ENCODE results near the gene TNFAIP8. TPM values are rescaled to one million over a fixed set of nuclear protein-coding genes. Genes with fewer than 3 reads are reported as not detected.

TNFAIP8 gene
- total RNA-seq, 3 donors from 2014 or later (not counting 1 experiment from before 2014, with no cell fraction given), result 47.6 to 87.5 (median 76.3) TPM

GRCh38 chr5:119353213-119353612 is 2.6 kb upstream of the TNFAIP8 start:
- Mint-ChIP-seq H3K27ac (peak overlapping the region; percentile 25 to 89), H3K4me1 (peaks cover 81 to 83% of the 10 kb centered on the region in 2 donors), H3K9me3 (no peaks in the 10 kb centered on the region), H3K36me3 (no peaks in the 10 kb centered on the region), H3K27me3 (ENCODE audit: low read depth in 2 of 2) (no peaks in the 10 kb centered on the region), H3K4me3 (no peak overlapping the region)
- no peak for ATAC-seq
- H3K36me3 ChIP-seq (ENCODE audit: control insufficient read depth, insufficient read depth, low read length), result no peaks in the 10 kb centered on the region
- no peaks in the 10 kb centered on the region for H3K9me3 ChIP-seq (ENCODE audit: control insufficient read depth, insufficient read depth, low read length)
- WGBS (ENCODE audit: insufficient coverage), result 73% methylated on average over 2 of the region's 2 CpGs
- H3K4me1 ChIP-seq (ENCODE audit: control insufficient read depth, insufficient read depth, low read length), result peaks cover 28% of the 10 kb centered on the region
- H3K27me3 ChIP-seq (ENCODE audit: control insufficient read depth, insufficient read depth, low read length), result no peaks in the 10 kb centered on the region
- H3K4me3 ChIP-seq (ENCODE audit: low read length), result no peak overlapping the region
- H3K27ac ChIP-seq (ENCODE audit: low read length), result peak overlapping the region; percentile 54
- TF ChIP-seq CTCF (IDR thresholded peaks at IDR 0.05), result no peak
- intact Hi-C loops (cut with micrococcal nuclease), result no loop called here
- no peak for DNase-seq

- peak overlapping the region; percentile 51 for H3K4me3 Mint-ChIP-seq
- peaks cover 82 to 85% of the 10 kb centered on the region in 2 donors for H3K4me1 Mint-ChIP-seq
- Histone ChIP-seq H3K27ac (ENCODE audit: low read length) (peak overlapping the region; percentile 67), H3K4me1 (ENCODE audit: control insufficient read depth, insufficient read depth, low read length) (peaks cover 30% of the 10 kb centered on the region), H3K36me3 (ENCODE audit: control insufficient read depth, insufficient read depth, low read length) (no peaks in the 10 kb centered on the region), H3K4me3 (ENCODE audit: low read length) (peak overlapping the region; percentile 4), H3K27me3 (ENCODE audit: control insufficient read depth, insufficient read depth, low read length) (no peaks in the 10 kb centered on the region), H3K9me3 (ENCODE audit: control insufficient read depth, insufficient read depth, low read length) (no peaks in the 10 kb centered on the region)
- H3K36me3 Mint-ChIP-seq, result no peaks in the 10 kb centered on the region
- TF ChIP-seq CTCF (IDR thresholded peaks at IDR 0.05), result no peak
- intact Hi-C loops (cut with micrococcal nuclease), result no loop called here
- 59% methylated on average over 5 of the region's 5 CpGs for WGBS (ENCODE audit: insufficient coverage)
- ATAC-seq (peak in 1 of 3 donors; percentile 42), DNase-seq (peak in 1 of 2 donors; percentile 60)
- H3K9me3 Mint-ChIP-seq, result no peaks in the 10 kb centered on the region
- no peaks in the 10 kb centered on the region for H3K27me3 Mint-ChIP-seq (ENCODE audit: low read depth in 2 of 2)
- H3K27ac Mint-ChIP-seq, result peak overlapping the region; percentile 25 to 89
Observed at GRCh38 chr5:119353686-119354366, 2.0 kb upstream of the TNFAIP8 start.

- Mint-ChIP-seq H3K27ac (peak overlapping the region in 1 of 2 donors; percentile 89), H3K9me3 (no peaks in the 10 kb centered on the region), H3K4me1 (peaks cover 85 to 87% of the 10 kb centered on the region in 2 donors), H3K4me3 (peak overlapping the region; percentile 25), H3K27me3 (ENCODE audit: low read depth in 2 of 2) (no peaks in the 10 kb centered on the region), H3K36me3 (no peaks in the 10 kb centered on the region)
- WGBS (ENCODE audit: insufficient coverage), result 75% methylated on average over 7 of the region's 10 CpGs
- H3K4me3 ChIP-seq (ENCODE audit: low read length), result peak overlapping the region; percentile 50
- H3K27me3 ChIP-seq (ENCODE audit: control insufficient read depth, insufficient read depth, low read length), result no peaks in the 10 kb centered on the region
- ATAC-seq (no peak), DNase-seq (no peak)
- H3K27ac ChIP-seq (ENCODE audit: low read length), result peak overlapping the region; percentile 28
- no peaks in the 10 kb centered on the region for H3K36me3 ChIP-seq (ENCODE audit: control insufficient read depth, insufficient read depth, low read length)
- no peaks in the 10 kb centered on the region for H3K9me3 ChIP-seq (ENCODE audit: control insufficient read depth, insufficient read depth, low read length)
- no peak for TF ChIP-seq CTCF (IDR thresholded peaks at IDR 0.05)
- intact Hi-C loops (cut with micrococcal nuclease), result loop anchor here (5.0 kb wide), 1 partner anchor 37 kb away; no protein-coding TSS in a partner anchor
- H3K4me1 ChIP-seq (ENCODE audit: control insufficient read depth, insufficient read depth, low read length), result peaks cover 35% of the 10 kb centered on the region
Observed at GRCh38 chr5:119354537-119355243, 1.1 kb upstream of the TNFAIP8 start.

All from natural killer cell (primary cell).